ENCODE data around the gene ZNF557. TPM values are rescaled to one million over a fixed set of nuclear protein-coding genes. Genes with fewer than 3 reads are reported as not detected.

Gene ZNF557
- total and polyA plus RNA-seq, 10 donors, result 1.1 to 20.8 (median 13.6) TPM

GRCh38 chr19:7083076-7083956 is 13.8 kb downstream of the ZNF557 start:
- Histone ChIP-seq H3K27me3 (replicated peaks in 1 of 7) (no peaks in the 10 kb centered on the region), H3K27ac (no peak overlapping the region), H3K4me1 (no peaks in the 10 kb centered on the region), H3K9me3 (peaks cover 57 to 100% (median 100%) of the 10 kb centered on the region in 8 donors), H3K36me3 (peaks cover 54 to 85% (median 70%) of the 10 kb centered on the region in 6 donors), H3K4me3 (peak overlapping the region in 1 of 8 donors; percentile 34)
- intact Hi-C loops (cut with DNase I; ENCODE audit: low total_unique reads), result no loop called here
- TF ChIP-seq POLR2A (IDR thresholded peaks at IDR 0.05), result no peak
- TF ChIP-seq POLR2AphosphoS5 (IDR thresholded peaks at IDR 0.05), result peak in 1 of 3 donors; percentile 33
- 97 to 99% (median 98%) methylated on average over 15 of the region's 15 CpGs for WGBS, 5 donors
- no peak for DNase-seq

- Histone ChIP-seq H3K36me3 (peaks cover 7 to 57% (median 14%) of the 10 kb centered on the region in 6 donors), H3K27me3 (replicated peaks in 1 of 7) (no peaks in the 10 kb centered on the region), H3K4me3 (no peak overlapping the region), H3K27ac (no peak overlapping the region), H3K9me3 (peaks cover 32 to 100% (median 100%) of the 10 kb centered on the region in 8 donors), H3K4me1 (no peaks in the 10 kb centered on the region)
- no peak for DNase-seq
- WGBS, 5 donors, result 69 to 86% (median 79%) methylated on average over 6 of the region's 6 CpGs
- TF ChIP-seq CTCF (IDR thresholded peaks at IDR 0.05 in 8 of 11, conservative IDR thresholded peaks at IDR 0.05 in 3 of 11), result no peak
- no peak for TF ChIP-seq POLR2A (IDR thresholded peaks at IDR 0.05)
- no peak for TF ChIP-seq POLR2AphosphoS5 (IDR thresholded peaks at IDR 0.05)
- intact Hi-C loops (cut with DNase I; ENCODE audit: low total_unique reads), result no loop called here
Measured at GRCh38 chr19:7088999-7089398, 19.5 kb downstream of the ZNF557 start.

GRCh38 chr19:7098096-7098495 is 28.6 kb downstream of the ZNF557 start:
- Histone ChIP-seq H3K4me1 (peaks cover 4 to 30% (median 20%) of the 10 kb centered on the region in 6 donors), H3K9me3 (peaks cover 8 to 53% (median 50%) of the 10 kb centered on the region in 8 donors), H3K36me3 (peaks cover 0 to 5% (median 0%) of the 10 kb centered on the region in 6 donors), H3K4me3 (peak overlapping the region in 2 of 8 donors; percentile 57 to 70), H3K27ac (peak overlapping the region in 7 of 8 donors; percentile 91 to 97 (median 95)), H3K27me3 (replicated peaks in 1 of 7) (no peaks in the 10 kb centered on the region)
- intact Hi-C loops (cut with DNase I; ENCODE audit: low total_unique reads), result no loop called here
- TF ChIP-seq CTCF (IDR thresholded peaks at IDR 0.05 in 8 of 11, conservative IDR thresholded peaks at IDR 0.05 in 3 of 11) (no peak), POLR2A (IDR thresholded peaks at IDR 0.05) (no peak), POLR2AphosphoS5 (IDR thresholded peaks at IDR 0.05) (no peak)
- DNase-seq, result no peak
- 93 to 98% (median 96%) methylated on average over 3 of the region's 3 CpGs for WGBS, 5 donors

- intact Hi-C loops (cut with DNase I; ENCODE audit: low total_unique reads), result no loop called here
- Histone ChIP-seq H3K9me3 (peaks cover 8 to 45% (median 42%) of the 10 kb centered on the region in 8 donors), H3K36me3 (peaks cover 0 to 5% (median 0%) of the 10 kb centered on the region in 6 donors), H3K27me3 (replicated peaks in 1 of 7) (no peaks in the 10 kb centered on the region), H3K27ac (peak overlapping the region; percentile 91 to 97 (median 95)), H3K4me3 (peak overlapping the region; percentile 46 to 70 (median 58)), H3K4me1 (peaks cover 4 to 30% (median 20%) of the 10 kb centered on the region in 6 donors)
- DNase-seq, result peak; percentile 97
- TF ChIP-seq POLR2A (IDR thresholded peaks at IDR 0.05), result peak in 1 of 3 donors; percentile 48
- peak in 1 of 11 experiments; percentile 22 for TF ChIP-seq CTCF (IDR thresholded peaks at IDR 0.05 in 8 of 11, conservative IDR thresholded peaks at IDR 0.05 in 3 of 11)
- peak; percentile 90 to 94 (median 91) for TF ChIP-seq POLR2AphosphoS5 (IDR thresholded peaks at IDR 0.05)
- WGBS, 5 donors, result 0 to 1% (median 0%) methylated on average over 77 to 78 of the region's 78 CpGs
Measured at GRCh38 chr19:7098701-7099596, 29.4 kb downstream of the ZNF557 start.
